Stimulated activated CD8-positive, alpha-beta memory T cell treated with anti-CD3 and anti-CD28 coated beads, Interleukin-15, amount 100 ng/mL, for 1 hour (primary cell): ENCODE measurements around the gene PTPN22.
A peak's percentile ranks its signal among the peaks of the same experiment; 100 is the strongest.

Experiments
- DNase-seq: peaks from one replicate; pipeline ENCODE4 v3.0.0-alpha.2; 2020; ENCODE audit warnings: low read depth

The PTPN22 gene

DNA sequence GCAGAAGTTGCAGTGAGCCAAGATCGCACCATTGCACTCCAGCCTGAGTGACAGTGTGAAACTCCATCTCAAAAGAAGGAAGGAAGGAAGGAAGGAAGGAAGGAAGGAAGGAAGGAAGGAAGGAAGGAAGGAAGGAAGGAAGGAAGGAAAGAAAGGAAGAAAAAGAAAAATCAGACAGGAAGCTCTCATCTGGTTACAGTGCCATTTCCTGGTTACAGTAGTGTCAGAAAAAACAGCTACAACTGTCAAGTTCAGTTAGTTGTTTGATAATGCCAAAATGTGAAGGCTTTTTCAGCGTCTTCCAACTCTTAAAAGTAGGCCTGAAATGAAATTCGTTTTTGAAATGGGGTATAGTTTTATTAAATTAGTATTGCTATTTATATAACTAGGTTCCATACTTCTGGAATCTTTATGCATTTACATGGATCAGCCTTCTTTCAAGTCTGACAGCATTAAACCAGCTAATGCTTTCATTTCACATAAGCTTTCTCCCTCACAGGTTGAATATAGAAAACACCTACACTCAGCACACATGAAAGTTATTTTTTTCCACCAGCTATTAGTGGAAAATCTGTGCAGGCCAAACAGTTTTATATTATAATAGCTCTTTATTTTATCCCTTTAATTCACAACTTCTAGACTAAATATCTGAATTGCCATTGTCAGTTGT, 21.2 kb downstream of the PTPN22 start:
- no peak for DNase-seq

DNA sequence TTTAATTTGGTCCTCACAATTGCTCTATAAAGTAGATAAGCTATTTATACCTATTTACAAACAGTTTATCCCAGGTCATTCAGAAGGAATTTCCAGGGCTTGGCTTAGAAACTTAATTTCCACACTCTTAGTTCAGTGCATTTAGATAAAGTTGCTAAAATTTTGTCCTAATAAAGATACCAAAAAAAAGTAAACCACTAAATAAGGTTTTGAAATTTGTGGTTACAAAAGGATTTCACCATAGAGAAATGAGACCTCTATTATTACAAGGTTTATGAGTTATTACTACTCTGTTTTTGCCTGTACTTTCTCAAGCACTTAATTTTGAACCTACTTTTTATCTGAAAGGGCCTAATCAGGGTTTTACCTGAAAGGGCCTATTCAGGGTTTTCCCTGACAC, 22.4 kb downstream of the PTPN22 start:
- no peak for DNase-seq

DNA sequence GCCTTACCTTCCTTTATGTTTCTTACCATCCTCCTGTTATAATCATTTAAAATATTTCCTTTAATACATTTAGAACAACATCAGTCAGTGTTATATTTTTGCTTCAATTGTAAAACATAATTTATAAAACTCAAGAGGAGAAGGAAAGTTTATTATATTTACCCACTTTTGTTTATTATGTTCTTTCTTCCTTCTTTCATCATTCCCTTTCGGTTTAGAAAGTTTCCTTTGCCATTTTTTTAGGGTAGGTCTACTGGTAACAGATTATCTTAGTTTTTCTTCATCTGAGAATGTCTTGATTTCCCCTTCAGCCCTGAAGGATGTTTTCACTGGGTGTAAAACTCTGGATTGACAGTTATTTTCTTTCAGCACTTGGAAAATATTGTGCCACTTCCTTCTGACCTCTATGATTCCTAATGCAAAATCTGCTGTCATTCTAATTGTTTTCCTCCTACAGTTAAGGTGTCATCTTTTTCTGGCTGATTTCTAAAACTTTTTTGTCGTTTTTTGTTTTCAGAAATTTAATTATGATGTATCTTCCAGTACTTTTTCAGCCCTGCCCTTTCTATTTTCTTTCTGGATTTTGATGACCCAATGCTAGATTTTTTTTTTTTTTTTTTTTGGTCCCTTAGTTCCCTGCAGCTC, 25.0 kb downstream of the PTPN22 start:
- no peak for DNase-seq

DNA sequence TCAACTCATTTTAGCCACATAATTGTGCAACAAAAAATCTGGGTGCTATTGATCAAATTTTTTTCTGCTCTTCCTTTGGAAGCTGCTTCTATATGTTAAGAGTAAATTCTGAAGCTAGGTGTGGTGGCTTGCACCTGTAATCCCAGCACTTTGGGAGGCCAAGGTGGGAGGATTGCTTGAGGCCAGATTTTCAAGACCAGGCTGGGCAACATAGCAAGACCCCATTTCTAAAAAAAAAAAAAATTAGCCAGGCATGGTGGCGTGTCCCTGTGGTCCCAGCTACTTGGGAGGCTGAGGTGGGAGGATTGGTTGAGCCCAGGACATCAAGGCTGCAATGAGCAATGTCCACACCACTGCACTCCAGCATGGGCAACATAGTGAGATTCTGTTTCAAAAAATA, 35.0 kb downstream of the PTPN22 start:
- DNase-seq = no peak

DNA sequence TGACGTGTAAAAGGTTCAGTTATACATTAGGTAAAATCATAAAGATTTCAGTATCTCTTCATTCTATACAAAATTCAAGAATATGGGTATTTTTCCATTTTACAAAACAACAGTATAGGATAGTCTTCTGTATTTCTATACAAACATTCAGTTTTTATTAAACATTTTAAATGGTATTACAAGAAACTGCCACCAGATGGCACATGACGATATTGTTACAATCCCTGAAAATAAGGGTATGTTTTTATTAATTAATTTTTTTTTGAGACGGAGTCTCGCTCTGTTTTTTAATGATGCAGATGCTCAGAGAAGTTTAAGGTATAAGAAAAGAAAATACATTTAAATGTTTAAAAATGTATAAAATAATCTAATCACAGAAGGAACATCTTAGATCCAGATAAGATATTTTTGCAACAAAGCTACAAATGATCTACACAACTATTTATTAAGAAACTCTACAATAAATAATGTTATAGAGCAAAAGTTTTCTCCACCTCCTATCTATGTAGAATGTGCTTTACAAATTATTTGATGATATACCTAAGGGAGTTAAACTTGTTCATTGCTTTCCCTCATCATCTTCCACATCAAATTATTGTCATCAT, 35.7 kb downstream of the PTPN22 start:
- no peak for DNase-seq

DNA sequence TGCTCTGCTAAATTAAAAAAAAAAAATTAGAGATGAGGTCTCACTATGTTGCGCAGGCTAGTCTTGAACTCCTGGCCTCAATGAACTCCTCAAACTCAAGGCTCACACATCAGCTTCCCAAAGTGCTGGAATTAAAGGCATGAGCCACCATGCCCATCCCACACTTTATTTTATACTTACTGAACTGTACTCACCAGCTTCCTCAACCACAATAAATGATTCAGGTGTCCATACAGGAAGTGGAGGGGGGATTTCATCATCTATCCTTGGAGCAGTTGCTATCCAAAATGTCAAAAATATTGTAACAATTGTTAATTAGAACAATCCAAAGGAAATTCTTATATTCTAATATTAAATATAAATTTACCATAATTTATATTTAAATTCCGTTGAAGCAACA, 36.8 kb downstream of the PTPN22 start:
- no peak for DNase-seq

DNA sequence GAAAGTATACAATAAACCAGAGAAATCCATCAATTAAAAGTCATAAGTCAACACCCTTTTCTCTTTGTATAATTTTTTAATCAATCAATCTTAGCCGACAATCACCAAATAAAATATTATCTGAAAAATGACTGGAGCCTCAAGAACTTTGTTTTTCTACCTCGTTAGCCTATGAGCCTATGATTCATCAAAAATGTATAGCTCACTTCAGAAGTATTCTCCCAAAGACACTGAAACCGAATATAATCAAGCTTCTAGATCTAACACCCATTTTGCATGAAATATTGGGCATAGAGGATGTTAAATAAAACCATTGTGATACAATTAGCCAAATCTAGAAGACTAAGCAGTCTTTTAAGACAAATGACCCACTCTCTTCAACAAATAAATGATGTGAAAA, 41.5 kb downstream of the PTPN22 start:
- DNase-seq = no peak

DNA sequence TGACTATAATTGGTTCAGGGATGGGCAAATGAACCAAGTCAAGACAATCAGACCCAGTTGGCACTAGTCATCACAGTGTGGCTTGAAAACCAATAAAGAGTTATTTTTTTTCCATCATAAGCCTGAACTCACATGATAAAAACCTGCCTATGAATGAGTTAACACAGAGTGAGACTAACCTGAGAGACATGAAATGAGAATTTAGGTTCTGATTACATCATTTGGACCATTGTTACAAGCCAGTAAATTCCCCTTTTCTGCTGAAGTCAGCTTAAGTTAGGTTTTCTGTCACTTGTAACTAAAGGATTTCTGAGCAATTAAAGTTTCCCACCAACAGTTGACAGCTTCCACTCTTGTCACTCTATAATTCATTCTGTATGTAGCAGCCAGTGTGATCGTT, 49.6 kb downstream of the PTPN22 start:
- DNase-seq = no peak

DNA sequence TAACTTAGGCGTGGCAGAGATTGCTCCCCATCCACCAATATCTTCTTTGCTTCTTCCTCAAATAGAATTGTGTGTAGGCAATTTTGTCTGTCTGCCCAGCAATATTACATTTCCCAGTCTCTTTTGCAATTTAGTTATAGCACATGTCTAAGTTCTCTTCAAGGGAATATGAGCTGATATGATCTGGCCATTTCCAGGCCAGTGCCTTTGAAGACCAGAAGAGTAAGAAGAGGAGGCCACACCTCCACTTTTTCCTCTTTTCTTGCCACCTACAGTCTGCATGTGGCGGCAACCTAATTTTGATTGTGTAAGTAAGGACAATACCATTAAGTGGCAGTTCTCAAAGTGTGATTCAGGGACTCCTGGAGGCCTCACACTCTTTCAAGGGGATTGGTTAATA, 52.9 kb downstream of the PTPN22 start:
- no peak for DNase-seq

DNA sequence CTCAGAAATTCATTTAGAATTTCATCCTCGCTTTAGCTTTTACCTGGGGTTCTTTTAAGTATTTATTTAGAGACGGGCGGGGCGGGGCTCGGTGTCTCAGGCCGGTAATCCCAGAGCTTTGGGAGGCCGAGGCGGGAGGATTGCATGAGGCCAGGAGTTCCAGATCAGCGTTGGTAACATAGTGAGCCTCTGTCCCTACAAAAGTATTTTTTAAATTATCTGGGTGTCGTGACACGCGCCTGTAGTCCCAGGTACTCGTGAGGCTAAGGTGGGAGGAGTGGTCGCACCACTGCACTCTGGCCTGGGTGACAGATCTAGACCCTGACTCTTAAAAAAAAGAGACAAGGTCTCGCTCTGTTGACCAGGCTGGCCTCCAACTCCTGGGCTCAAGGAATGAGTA, 58.3 kb downstream of the PTPN22 start:
- DNase-seq = no peak

DNA sequence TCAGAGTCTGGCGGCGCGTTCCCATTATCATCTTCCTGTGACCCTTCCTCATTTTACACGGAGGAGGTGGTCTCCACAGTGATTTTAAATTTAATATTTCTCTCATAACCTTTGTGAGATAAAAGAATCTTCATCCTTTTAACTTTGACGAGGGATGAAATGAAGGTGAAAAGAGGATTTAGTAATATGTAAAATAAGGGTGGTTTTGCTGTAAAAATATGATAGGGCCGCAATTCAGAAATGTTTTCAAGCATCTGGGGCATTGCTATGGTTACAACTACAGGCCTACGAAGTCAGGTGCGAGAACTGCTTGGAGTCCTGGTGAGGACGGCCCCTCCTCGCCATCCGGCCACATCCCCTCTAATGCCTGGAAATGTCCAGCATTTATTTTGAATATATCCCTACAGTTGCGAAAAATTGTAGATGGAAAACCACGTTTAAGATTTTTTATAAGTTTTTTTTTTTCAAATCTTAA, 58.8 kb downstream of the PTPN22 start:
- no peak for DNase-seq

DNA sequence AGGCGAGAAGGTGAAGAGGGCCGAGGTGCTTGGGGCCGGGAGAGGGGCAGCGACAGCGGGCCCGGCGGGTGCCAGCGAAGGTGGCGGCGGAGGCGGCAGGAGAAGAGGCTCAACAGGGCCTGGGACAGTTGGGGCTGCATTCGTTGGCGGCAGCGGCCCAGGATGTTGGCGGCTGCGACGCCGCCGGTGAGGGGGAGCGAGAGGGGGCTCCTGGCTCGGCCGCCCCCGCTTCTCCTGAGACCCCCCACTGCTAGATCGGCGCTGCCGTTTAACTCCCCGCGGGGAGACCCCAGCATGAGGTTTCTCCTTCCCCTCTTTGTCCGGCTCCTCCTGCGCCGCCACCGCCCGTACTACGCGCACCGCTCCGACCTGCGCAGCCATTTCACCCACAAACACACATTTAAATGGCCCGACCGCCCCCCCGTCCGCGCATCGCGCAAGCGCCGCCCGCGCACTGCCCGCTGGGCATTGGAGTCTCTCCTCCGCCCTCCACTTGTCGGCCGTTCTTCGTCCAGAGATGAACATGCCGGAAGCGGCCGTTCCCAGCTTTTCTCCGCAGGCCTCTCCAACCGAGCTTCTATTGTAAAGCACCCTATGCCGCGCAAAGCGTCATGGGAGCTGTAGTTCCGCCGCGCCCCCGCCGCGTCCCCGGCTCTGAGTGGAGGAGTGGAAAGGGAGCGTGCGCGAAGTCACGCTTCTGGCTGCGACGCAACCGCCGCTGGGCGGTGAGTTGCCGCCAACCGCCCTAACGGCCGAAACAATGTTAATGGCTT, 59.4 kb downstream of the PTPN22 start, which contains the start of gene RSBN1:
TSS of gene RSBN1 (minus strand) at position 589 of the 773 bp plus-strand sequence. CDS start at position 525, 64 bp downstream.
- peak; percentile 97 for DNase-seq

DNA sequence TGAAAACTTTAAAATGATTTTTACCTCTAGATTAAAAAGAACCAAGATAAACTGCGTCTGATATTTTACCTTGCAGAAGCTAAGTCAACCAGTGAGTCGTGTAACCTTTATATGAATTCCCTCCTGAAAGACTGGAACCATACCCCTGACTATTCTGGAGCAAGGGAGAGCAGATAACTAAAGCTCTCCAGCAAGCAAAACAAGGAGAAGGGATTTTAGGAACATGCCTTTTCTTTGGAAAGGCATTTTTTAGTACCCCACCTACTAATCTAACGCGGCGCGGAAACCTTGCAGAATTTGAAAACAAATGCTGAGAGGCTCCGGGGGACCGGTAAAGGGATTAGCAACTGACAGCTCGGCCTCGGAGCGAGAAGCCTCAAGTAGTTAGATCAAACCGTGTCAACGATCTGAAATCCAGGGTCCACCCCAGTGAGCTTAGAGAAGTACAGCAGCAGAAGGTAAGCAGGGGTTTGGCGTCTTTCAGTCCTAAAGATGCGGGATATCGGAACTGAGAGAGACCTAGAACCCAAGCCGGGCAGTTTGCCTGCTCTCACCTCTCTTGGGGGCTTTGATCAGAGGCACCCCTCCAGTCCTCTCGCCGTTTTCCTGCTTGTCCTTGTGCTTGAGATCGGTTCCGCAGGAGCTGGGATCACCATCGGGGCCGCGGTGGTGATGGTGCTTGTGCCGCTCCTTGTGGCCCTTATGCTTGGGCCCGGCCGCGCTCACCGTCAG, 60.2 kb downstream of the PTPN22 start:
- no peak for DNase-seq

DNA sequence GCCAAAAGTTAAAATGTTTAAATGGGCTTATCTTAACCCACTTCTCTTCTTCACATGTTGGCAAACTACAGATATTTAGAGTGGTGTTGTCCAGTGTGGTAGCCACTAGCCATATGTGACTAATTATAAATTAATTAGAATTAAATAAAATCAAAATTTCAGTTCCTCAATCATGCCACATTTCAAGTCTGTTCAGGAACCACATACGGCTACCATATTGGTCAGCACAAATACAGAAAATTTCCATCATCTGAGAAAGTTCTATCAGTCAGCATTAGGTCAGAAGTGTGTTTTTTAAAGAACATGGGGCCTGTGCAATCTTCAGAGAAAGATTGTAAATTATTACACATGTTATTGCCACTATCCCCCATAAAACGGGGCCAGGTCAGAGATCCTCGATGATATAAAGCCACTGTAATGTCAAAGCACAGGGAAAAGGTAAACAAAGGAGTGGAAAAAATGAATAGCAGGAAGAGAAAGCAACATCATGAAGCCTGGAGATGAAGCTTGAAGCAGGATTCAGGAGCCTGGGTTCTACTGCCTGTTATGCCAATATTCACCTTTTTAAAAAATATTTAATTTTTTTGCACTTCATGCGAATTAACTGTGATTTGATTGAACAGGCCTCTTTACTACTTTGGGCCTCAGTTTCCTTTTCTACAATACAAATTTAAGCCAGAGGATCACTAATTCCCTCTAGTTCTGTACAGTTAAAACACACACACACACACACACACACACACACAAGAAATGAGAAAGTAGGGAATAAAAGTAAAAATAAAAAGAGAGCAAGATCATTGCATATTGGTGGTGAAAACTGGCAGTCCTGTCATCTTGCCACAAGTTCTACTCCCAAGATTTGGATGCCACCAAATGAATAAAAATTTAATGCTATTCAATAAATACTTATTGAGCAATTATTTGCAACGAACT, 61.6 kb downstream of the PTPN22 start:
- no peak for DNase-seq

DNA sequence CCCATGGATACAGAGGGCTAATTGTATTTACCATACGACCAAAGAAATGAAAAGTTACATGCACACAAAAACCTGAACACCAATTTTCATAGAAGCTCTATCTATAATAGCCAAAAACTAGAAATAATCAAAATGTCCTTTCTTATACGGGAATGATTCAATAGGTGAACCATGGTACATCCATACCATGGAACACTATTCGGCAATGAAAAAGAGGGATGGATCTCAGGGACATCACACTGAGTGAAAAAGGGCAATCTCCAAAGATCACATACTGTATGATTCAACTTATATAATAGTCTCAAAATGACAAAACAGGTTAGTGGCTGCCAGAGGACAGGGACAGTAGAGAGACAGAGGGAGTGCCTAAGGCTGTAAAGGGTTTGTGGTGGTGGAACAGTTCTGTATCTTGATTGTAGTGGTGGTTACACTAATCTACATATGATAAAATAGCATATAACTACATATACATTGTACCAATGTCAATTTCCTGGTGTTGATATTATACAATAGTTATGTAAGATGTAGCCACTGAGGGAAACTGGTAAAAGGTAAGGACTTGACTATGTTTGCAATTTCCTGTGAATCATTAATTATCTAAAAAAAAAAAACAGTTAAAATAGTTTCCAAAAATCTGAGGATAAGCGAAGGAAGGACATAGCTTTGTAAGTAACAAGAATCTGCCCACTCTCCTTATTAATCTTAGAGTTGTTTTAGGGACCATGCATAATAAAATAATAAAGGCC, 62.9 kb downstream of the PTPN22 start:
- no peak for DNase-seq

DNA sequence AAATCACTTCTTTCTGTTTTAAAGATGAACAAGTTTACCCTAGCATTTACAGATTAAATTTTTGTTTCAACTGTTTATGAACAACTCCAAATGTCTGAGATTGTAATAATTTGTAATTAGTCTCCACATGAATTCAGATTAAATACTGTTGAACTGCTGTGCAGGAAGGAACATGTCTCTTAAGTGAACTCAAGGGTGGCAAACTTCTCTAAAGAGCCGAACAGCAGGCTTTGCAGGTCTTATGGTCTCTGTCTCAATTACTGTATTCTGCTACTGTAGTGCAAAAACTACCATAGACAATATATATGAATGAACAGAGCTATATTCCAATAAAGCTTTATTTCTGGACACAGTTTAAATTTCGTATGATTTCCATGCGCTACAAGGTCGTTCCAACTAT, 65.9 kb downstream of the PTPN22 start:
- no peak for DNase-seq

DNA sequence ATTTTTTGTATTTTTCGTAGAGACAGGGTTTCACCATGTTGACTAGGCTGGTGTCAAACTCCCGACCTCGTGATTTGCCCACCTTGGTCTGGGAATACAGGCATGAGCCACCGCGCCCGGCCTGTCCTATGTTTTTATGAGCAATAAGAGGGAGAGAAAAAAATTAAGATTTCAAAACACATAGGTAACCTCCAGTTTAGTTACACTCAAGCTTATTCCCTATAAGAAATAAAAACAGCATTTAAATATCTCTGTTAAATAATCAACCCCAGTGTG, 66.3 kb downstream of the PTPN22 start:
- DNase-seq = no peak

DNA sequence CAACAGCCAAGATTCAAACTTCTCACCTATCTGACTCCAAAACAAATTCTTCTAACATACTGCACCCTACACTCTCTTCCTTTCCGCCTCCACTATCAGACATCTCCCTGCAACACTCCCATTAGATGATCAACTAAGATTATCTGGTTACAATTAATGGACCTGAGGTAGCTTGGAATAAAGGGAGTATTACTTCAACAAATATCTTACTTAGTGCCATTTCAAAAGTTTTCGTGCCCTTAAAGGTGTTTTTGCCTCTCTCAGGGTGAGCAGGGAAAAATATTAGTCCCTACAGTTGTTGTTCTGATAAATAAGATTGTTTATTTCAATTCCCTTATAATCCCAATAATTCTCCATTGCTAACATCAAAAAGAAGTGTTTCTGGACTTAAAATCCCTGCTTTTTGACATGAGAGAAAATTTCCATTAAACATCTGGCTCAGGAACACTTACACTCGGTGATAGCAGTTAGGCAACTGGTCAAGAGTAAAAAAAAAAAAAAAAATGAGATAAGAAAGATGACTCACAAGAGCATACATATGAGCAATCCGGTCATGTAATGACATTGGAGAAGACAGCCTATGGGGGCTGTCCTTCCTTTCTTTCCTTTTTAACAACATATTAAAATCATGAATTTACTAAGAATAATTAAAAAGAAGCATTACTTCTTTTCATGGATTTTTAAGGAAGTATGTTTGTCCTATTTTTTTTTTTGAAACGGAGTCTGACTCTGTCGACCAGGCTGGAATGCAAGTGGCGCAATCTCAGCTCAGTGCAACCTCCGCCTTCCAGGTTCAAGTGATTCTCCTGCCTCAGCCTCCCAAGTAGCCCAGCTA, 66.9 kb downstream of the PTPN22 start:
- no peak for DNase-seq

DNA sequence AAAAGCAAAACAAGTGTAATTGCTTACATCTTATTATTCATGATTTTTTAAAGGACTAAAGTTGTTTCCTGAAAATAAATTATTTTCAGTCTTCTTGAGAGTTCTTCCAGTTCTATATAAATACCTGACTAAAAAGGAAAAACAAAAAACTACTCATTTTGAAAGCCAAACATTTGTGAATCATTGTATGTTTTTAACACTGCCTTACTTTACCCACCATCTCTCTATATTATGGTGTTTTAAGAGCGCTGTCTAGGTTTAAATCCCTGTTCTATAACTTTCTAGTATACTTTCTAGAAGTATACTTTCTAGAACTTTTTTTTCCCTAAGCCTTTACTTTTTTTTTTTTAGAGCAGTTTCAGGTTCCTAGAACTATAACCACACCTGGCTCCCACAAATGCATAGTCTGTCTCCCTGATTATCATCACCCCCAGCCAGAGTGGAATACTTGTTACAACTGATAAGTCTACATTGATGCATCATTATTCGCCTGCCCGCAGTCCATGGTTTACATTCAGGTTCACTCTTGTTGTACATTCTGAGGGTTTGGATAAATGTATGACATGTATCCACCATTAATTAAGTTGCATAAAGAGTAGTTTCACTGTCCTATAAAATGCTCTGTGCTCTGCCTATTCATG, 69.0 kb downstream of the PTPN22 start:
- no peak for DNase-seq
